Measurements from ENCODE around the gene MAP3K7CL.

MAP3K7CL gene

DNA sequence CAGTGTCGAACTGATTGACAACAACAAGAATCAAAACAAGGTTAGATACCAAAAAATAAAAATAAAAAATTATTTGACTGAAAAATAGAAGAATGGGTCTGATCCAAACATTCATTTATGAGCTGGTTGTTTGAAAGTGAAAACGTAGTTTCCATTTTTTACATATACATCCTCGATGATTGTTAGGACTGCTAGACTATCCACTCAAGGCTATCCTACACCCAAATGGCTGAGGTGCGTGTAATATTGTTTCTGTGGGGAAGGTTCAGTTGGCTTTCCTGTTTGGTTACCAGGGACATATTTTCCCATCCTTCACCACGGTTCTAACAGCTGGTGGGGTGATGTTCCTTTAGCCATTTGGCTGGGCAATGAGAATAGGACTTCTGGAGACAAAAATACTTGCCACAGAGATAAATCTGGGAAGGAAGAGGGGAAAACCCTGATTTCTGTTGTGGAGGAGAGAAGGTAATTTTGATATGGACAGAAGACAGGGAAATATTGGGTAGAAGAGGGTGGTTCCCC is 66.3 kb downstream of the MAP3K7CL start:
- peak; percentile 76 to 85 for DNase-seq

DNA sequence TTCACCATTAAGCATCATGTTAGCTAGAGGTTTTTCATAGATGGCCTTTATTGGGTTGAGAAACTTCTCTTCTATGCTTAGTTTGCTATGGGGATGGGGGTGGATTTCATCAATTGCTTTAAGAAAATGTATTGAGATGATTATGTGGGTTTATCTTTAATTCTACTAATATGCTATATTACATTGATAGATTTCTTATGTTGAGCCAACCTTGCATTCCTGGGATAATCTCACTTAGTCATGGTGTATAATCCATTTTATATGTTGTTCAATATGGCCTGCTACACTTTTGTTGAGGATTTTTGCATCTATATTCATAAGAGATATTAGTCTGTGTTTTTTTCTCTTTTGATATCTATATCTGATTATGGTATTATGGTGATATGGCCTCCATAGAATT is 70.7 kb downstream of the MAP3K7CL start:
- DNase-seq, result no peak

DNA sequence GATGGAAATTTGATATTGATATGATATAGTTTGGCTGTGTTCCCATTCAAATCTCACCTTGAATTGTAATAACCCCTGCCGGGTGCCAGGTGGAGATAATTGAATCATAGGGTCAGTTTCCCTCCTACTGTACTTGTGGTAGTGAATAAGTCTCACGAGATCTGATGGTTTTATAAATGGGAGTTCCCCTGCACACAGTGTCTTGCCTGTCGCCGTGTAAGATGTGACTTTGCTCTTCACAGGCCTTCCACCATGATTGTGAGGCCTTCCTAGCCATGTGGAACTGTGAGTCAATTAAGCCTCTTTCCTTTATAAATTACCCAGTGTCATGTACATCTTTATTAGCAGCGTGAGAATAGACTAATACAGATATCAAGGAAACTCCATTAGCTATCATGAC is 74.6 kb downstream of the MAP3K7CL start:
- DNase-seq, result no peak

GRCh38 chr21:29205988-29206387 is 75.5 kb downstream of the MAP3K7CL start:
- no peak for DNase-seq

DNA sequence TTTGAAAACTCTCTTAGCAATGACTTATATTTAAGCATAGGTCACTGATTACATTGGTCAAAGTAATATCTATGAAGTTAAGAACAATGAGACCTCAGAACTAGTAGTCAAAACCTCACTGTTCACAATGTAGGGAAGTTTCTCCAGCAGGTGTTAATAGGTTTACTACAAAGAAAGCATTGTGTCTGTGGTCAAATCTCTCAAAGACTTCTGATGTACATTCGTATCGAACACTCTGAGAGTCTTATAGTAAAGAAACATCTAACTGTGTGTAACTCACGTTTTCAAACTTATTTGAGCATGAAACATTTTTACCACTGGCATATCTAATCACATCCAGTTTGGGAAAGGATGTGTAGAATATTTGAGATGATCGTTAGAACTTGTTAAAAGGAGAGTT is 76.0 kb downstream of the MAP3K7CL start:
- DNase-seq, result no peak

- DNase-seq, result peak; percentile 58 to 65
These were observed 76.8 kb downstream of the MAP3K7CL start for GRCh38 chr21:29207201-29207600.

DNA sequence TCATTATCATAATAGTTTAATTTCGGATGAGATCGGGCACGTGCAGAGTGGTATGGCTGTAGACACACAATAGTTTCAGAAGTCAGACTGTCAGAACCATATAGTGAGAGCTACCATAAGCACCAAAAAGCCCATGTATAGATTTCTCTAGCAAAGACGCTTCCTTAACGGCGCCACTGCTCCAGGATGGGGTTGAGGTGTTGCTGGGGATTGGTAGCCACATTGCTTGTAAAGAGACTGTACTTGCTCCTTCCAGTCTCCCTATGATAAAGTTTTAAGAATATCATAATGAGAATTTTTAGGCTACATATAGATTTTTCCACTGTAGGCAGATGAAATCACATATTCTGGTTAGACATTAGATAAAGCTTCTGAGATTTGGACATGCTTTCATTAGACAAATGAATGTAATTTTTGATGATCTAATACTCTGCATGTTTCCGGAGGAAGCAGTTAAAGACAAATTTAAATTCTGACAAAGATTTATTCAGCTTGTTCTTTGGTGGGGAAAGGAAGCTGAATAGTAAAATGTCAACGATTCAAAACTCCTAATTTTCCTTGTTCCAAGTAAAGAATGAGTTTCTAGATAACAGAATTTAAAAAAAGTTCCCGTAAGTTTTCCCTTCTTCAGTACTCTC is 77.7 kb downstream of the MAP3K7CL start:
- DNase-seq, result peak in 1 of 2 donors; percentile 80

- DNase-seq, result peak; percentile 91 to 97
These were observed 78.2 kb downstream of the MAP3K7CL start for GRCh38 chr21:29208682-29209059.

DNA sequence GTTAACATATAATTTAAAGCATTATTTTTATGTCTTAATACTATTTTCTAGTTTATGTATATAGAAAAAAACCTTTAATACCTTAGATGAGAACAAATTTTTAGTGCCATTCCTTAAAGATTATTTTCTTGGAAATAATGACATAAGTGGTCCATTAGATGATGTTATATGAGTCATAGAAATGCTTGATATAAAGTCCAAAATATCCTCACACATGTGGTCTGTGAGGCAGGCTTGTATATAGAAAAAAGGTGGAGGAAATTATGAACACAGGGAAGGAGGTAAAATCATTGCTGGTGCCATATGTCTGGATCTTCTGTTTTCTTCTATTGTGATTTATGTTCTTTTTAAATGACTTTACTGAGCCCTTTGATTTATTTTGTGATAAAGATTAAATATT is 79.3 kb downstream of the MAP3K7CL start:
- DNase-seq, result no peak

DNA sequence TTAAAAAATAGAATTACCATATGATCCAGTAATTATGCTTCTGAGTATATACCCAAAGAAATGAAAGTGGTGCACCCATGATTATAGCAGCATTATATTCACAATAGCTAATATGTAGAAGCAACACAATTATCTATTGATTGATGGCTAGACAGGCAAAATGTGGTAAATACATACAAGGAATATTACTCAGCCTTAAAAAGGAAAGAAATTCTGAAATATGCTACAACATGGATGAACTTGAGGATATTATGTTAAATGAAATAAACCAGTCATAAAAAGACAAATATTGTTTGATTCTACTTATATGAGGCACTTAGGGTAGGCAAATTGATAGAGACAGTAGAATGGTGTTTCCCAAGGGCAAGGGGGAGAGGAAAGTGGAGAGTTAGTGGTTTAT is 80.8 kb downstream of the MAP3K7CL start:
- DNase-seq, result no peak

DNA sequence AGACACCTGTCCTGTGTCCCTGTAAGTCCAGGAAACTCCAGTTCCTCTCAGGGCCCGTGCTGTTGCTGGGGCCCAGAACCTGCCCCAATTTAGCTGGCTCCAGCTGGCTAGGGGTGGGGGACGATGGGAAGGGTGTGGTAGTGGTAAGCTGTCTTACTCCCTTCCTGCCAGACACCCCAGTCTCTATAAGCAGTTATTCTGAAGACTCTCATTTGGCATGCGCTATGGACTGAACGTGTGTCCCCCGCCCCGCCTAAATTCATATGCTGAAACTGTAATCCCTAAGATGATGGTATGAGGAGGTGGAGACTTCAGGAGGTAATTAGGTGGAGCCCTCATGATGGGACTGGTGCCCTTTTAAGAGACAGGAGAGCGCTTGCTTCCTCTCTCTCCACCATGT is 82.0 kb downstream of the MAP3K7CL start:
- DNase-seq, result no peak

DNA sequence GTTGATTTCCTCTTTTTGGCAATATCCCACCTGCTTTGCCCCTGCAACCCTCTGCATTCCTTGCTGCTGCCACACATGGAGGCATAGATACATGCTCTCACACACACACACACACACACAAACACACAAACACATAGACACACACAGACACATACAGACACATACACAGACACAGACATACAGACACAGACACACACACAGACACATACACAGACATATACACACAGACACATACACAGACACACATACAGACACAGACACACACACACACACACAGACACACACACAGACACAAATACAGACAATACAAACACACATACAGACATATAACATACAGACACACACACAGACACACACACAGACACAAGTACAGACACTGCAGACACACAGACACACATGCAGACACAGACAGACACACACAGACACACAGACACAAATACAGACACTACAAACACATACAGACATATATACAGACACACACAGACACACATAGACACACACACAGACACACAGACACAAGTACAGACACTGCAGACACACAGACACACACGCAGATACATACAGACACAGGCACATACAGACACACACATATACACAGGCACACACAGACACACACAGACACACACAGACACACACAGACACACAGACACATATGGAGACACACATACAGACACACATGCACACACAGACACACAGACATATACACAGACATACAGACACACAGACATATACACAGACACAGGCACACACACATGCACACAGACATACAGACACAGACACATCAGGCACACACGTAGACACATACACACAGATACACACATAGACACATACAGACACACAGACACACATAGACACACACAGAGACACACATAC is 83.3 kb downstream of the MAP3K7CL start:
- no peak for DNase-seq

DNA sequence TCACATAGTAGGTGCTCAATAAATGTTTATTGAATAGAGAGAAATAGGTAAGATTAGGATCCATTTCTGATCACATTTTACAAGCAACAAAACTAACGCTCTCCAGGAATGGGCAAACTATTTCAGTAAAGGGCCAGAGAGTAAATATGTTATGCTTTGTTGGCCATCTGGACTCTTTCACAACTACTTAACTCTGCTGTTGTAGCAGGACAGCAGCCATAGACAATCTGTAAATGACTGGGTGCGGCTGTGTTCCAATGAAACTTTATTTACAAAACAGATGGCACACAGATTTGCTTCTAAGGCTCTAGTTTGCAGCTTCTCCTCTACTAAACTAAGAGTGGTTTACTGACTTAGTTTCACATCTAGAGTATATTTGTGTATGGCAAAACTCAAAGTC is 85.3 kb downstream of the MAP3K7CL start:
- DNase-seq, result no peak

- DNase-seq, result peak; percentile 96 to 97
These were observed 87.4 kb downstream of the MAP3K7CL start for GRCh38 chr21:29217818-29218291.

DNA sequence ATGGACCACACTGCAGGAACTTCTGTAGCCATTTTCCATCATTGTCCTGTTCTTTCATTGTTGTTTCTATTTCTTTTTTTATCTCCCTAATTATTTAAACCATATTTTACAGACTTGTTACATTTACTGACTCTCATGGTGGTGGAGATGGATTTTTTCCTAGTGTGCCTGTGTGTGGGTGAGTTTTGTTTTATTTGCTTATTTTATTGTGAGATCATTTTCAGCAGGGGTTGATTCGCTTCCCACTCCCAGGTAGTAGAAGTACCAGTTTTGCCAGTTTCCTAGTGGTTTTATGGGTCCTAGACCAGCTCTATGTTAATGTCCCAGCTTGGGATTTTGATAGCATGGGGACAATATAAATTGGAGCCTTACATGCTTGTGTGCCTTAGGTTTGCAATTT is 88.3 kb downstream of the MAP3K7CL start:
- DNase-seq, result no peak

DNA sequence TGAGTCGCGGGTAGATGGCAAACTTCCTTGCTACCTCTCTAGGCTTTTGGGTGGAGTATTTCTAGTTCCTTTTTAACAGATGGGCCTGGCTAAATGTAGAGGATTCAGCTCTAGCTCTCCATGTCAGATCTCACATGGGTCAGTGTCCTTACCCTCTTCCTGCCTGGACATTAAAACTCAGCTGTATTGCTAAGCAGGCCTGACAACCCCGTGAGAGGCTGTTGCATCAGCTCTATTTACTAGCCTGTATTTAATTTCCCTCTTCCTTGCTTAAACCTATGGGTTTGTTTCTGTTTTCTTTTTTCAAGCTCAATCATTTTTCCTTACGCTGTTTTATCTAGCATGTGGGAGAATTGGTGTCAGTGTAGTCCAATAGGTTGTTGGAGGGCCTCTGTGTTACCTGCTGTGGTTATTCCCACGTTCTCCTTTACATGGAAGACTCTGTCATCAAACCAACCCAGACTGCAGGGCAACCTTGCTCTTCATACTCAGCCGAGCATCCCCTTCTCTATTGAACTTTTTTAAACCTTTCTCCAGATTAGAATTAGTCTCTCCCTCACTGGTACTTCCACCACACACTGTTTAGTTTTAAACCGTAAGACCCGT is 88.8 kb downstream of the MAP3K7CL start:
- peak; percentile 75 to 88 for DNase-seq

- no peak for DNase-seq
These were observed 90.9 kb downstream of the MAP3K7CL start for GRCh38 chr21:29221253-29221744.

DNA sequence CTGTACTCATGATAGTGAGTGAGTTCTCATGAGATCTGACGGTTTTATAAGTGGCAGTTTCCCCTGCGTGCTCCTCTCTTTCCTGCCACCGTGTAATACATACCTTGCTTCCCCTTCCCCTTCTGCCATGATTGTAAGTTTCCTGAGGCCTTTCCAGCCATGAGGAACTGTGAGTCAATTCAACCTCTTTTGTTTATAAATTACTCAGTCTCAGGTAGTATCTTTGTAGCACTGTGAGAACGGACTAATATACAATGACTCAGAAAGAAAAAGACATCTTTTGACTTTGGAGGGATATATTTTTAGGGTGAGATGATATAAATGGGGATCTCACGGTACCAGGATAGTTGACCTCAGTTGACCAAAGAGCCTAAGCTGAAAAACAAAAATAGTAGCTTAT is 93.6 kb downstream of the MAP3K7CL start:
- no peak for DNase-seq
